ENCODE measurements around the gene CLTCL1.
A peak's percentile ranks its signal among the peaks of the same experiment; 100 is the strongest.

The CLTCL1 gene

GRCh38 chr22:19149047-19149883 is 142.3 kb downstream of the CLTCL1 start:
- DNase-seq: peak; percentile 23

GRCh38 chr22:19148417-19149046 is 143.0 kb downstream of the CLTCL1 start:
- no peak for DNase-seq

GRCh38 chr22:19147195-19147780 is 144.2 kb downstream of the CLTCL1 start:
- DNase-seq: peak; percentile 6

- no peak for DNase-seq
These were observed 145.1 kb downstream of the CLTCL1 start for GRCh38 chr22:19146215-19146968.

- no peak for DNase-seq
These were observed 147.5 kb downstream of the CLTCL1 start for GRCh38 chr22:19143967-19144400.

- DNase-seq: no peak
These were observed 148.3 kb downstream of the CLTCL1 start for GRCh38 chr22:19143212-19143611.

GRCh38 chr22:19142394-19142793 is 149.1 kb downstream of the CLTCL1 start:
- no peak for DNase-seq

GRCh38 chr22:19139974-19140373 is 151.5 kb downstream of the CLTCL1 start:
- no peak for DNase-seq

- DNase-seq: peak; percentile 66
These were observed 152.5 kb downstream of the CLTCL1 start for GRCh38 chr22:19139001-19139356.

GRCh38 chr22:19138217-19139000 is 153.1 kb downstream of the CLTCL1 start:
- DNase-seq: no peak

GRCh38 chr22:19137384-19138216 is 153.9 kb downstream of the CLTCL1 start:
- DNase-seq: no peak

GRCh38 chr22:19136915-19137314 is 154.6 kb downstream of the CLTCL1 start:
- no peak for DNase-seq

- DNase-seq: no peak
These were observed 156.6 kb downstream of the CLTCL1 start for GRCh38 chr22:19134874-19135273.

- DNase-seq: no peak
These were observed 157.2 kb downstream of the CLTCL1 start for GRCh38 chr22:19134176-19134831.

- DNase-seq: no peak
These were observed 158.0 kb downstream of the CLTCL1 start for GRCh38 chr22:19133561-19133960.

GRCh38 chr22:19132693-19133400 is 158.7 kb downstream of the CLTCL1 start:
- DNase-seq: no peak

GRCh38 chr22:19132153-19132552 is 159.4 kb downstream of the CLTCL1 start:
- no peak for DNase-seq

- DNase-seq: no peak
These were observed 159.9 kb downstream of the CLTCL1 start for GRCh38 chr22:19131685-19132015.

- DNase-seq: no peak
These were observed 160.4 kb downstream of the CLTCL1 start, which contains the start of gene TSSK2 for GRCh38 chr22:19130959-19131684. Gene TSSK2, plus strand, starts transcription at chr22:19131308. Its CDS starts 92 bp downstream, at chr22:19131400.

- peak; percentile 50 for DNase-seq
These were observed 161.6 kb downstream of the CLTCL1 start for GRCh38 chr22:19129871-19130270.
